RCC 7860 (cell line): ENCODE measurements around the gene RNASE7.
A peak's percentile ranks its signal among the peaks of the same experiment; 100 is the strongest.

Source experiments
- DNase-seq: peaks from one replicate; pipeline ENCODE4 v3.0.0-alpha.2; 2015; ENCODE audit warnings: low spot score
- FAIRE-seq: peaks from 2 replicates; lab custom pipeline; 2012; peaks lifted over from hg19 to GRCh38; lab: Jason Lieb, UNC

RNASE7 gene

DNA sequence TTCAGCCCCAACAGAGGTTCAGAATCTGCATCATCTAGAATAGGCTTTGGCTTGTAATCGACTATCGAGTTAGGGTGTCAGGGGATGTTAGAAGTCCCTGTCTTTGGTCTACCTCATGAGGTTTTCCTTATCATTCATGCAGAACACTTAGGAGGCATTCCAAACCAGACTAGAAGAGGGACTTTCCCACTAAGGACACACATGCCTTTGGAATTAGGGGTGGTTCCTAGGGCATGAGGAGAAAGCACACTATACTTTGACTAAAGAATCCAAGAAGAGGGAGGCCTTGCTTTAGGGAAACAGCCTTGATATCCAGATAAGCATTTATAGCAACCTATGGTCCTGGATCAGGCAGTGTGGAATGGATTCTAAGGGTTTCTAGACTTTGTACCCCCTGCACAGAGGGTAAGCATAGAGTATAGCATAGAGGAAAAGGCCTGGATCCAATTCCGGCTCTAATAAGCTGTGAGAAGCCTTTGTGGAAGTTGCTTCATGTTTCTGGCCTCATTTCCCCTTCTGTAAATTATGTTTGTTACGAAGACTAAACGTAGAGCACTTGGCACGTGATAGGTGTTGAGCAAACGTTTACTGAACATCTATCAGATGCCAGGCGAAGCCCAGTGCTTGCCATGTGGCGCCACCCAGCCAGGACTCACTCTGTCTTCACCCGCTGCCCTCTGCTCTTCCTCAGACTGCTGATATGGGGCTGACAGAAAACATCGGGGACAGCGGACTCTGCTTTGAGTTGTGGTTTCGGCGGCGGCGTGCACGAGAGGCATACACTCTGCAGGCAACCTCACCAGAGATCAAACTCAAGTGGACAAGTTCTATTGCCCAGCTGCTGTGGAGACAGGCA lies 43.1 kb downstream of the RNASE7 start:
- DNase-seq, result peak; percentile 81
- peak; percentile 81 for FAIRE-seq

DNA sequence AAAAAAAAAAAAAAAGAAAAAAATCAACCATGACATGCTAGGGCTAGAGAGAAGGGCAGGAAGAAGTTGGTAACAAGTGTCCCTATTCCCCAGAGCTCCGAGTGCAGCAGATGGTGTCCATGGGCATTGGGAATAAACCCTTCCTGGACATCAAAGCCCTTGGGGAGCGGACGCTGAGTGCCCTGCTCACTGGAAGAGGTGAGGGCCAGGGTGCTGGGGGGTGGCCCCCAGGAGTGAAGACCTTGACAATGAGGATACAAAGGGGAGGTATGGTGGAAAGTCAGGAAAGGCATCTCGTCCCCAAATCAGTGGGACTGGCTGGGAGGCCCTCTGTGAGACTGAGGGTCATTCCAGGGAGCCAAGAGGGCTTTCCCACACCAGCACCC lies 44.7 kb downstream of the RNASE7 start:
- FAIRE-seq (no peak), DNase-seq (no peak)

DNA sequence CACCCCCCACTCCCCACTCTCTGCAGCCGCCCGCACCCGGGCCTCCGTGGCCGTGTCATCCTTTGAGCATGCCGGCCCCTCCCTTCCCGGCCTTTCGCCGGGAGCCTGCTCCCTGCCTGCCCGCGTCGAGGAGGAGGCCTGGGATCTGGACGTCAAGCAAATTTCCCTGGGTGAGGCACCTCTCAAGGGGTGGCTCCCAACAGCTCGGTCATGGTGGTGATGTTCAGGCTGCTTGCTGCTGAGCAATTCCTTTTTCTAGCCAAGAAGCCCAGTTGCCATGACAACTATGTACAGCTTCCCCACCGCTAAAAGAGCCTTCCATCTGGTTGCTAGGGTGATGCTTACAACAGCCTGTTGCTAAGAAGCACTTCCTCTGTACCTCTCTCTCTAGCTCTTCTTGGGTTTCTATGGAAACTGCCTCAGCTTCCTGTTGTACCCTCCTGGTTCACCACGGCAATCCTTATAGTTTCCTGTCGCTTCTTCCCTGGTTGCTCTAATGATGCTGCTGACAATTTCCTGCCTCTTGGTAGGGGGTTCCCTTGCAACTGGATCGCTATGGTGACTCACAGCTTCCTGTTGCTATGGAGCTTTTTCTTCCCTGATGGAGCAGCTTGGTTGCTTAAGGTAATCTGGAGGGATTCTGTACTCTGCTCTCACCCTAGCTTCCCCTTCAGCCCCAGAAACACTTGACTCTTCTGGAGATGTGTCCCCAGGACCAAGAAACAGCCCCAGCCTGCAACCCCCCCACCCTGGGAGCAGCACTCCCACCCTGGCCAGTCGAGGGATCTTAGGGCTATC lies 45.3 kb downstream of the RNASE7 start:
- DNase-seq (peak; percentile 92), FAIRE-seq (no peak)

DNA sequence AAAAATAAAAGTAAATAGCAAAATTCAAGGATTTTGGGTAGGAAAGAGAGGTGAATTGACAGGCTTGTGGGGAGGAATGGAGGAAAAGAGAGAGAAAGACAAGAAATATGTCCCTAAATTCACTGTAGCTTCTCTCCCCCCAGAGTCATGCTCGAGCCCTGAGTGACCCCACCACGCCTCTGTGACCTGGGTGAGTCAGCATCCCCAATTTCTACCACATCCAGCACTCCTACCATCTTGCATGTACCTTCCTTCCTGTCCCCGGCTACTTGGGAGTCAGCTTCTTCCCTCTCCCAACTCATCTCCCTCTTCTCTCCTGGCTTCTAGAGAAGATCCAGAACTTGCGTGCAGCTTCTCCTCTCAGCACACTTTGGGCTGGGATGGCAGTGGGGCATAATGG lies 46.5 kb downstream of the RNASE7 start:
- DNase-seq, result no peak
- FAIRE-seq, result no peak

DNA sequence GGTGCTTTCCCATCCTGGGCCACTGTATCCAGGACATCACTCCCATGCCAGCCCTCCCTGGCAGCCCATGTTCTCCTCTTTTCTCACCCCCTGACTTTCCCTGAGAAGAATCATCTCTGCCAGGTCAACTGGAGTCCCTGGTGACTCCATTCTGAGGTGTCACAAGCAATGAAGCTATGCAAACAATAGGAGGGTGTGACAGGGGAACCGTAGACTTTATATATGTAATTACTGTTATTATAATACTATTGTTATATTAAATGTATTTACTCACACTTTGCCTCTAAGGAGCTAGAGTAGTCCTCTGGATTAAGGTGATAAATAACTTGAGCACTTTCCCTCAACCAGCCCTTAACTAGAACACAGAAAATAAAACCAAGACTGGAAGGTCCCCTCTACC lies 47.1 kb downstream of the RNASE7 start:
- FAIRE-seq, result no peak
- no peak for DNase-seq

DNA sequence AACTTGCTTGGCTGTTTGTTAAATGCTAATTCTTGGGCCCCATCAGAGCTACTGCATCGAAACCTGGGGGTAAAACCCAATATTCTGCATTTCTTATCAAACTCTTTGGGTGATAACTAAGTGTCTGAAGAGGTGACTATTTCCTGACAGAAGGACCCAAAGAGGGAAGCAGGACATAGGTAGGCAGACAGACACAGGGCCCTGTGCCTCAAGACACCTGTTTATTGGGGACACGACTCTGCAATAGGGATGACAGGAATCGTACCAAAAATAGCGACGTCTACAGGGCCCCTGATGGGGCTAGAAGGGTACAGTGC lies 47.7 kb downstream of the RNASE7 start:
- no peak for FAIRE-seq
- no peak for DNase-seq

DNA sequence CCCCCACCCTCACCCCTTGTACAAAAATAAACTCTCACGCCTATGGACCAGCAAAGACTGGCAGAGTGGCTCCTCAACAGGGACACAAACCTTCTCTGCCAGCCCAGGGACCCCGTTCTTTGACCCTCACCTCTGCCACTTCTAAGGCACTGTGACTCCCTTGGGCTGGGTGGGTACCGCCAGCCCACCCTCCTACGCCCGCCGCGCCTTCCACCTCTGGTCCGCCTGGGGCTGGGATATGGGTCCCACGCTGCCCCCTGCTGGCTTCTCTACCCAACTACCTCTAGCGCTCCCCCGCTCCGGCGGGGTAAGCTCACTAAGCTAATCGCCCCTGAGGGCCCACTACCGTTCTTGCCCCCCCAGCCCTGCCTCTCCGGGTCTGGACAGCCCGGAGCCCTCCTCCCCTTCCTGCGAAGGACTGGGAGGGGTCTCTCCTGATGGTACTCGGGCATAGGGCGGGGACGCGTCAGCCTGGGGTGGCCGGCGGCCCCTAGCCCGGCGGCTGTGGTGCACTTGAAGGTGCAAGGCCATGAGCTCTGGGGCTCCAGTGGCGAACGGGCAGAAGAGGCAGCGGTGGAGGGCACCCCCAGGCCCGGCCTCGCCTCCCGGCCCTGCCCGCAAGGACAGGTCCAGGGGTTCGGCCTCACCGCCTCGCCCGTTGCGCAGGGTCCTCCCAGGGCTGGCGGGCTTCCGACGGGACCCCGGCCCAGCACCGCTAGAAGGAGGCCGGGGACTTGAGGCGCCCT lies 48.2 kb downstream of the RNASE7 start:
- DNase-seq (no peak), FAIRE-seq (no peak)

DNA sequence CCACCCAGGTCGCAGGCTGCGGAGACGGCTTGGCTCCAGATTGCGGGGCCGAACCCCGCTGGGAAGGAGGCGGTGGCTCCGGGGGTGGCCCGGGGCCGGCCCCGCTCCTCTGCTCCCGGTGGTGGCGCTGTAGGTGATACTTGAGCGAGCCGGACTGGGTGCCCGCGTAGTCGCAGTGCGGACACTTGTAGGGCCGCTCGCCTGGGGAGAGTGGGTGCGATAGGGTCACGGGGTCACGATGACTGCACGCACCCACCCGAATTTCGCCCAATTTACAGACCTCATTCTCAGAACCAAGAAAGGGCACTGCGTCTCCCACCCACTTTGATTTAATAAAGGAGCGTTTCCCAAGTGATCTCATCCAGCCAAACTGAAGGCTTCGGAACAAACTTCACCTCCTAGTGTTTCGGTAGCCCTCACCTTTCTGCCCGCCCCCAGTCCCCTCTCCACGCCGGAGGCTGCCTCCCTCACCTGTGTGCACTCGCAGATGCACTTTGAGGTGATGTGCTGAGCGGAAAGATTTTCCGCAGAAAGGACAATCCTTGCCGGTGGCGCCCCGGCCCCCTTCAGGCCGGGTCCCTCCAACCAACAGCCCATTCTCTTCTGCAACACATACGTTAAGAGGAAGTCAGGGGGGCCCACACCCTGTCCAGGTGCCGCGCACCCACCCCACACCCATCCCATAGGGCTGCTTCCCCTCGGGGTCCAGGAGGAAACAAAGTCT lies 48.9 kb downstream of the RNASE7 start:
- FAIRE-seq (no peak), DNase-seq (no peak)

DNA sequence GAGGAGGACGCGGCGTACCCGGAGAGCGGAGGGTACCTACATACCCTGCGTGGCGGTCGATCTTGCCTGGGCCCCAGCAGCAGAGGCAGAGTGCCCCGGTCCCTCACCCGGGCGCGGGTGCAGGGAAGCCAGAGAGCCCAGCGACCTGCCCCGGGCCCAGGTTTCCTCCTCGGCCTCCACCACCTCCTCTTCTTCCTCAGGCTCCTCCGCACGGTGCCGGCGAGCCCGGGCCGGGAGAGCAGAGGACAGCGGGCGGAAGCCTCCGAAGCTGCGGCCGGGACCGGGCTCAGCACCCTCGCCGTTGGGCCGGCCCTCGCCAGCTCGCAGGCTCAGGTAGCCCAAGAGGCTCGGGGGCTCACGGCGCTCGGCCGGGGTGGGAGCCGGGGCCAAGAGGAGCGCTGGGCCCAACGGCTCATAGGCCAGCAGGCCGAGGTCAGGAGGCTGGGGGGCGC lies 49.7 kb downstream of the RNASE7 start:
- FAIRE-seq (no peak), DNase-seq (no peak)

DNA sequence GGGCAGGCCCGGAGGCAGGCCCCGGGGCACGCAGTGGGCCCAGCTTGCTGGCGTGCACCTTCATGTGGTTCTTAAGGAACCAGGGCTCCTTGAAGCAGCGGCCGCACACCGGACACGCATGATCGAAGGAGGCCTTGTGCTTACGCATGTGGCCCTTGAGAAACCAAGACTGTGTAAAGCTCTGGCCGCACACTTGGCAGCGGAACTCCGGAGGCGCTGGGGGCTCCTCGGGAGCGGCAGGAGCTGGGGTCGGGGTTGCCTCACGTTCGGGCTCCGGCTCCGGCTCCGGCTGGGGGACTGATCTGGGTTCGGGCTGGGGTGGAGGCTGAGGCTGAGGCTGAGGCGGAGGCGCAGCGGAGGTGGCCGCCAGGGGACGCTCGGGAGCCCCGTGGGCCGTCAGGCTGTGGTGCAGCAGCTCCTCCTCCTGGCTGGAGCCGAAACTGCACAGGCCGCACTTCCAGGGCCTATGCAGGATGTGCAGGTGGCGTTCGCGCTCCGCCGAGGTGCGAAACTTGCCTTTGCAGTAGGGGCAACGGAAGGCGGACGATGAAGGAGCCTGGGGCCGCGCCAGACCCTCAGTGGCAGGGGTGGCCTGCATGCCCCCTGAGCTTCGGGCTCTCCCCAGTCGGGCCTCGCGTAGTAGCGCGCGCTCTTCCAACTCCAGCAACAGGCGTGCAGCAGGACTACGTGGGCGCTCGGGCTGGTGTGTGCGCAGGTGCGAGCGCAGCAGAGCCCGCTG lies 50.3 kb downstream of the RNASE7 start:
- DNase-seq, result peak; percentile 20
- no peak for FAIRE-seq

DNA sequence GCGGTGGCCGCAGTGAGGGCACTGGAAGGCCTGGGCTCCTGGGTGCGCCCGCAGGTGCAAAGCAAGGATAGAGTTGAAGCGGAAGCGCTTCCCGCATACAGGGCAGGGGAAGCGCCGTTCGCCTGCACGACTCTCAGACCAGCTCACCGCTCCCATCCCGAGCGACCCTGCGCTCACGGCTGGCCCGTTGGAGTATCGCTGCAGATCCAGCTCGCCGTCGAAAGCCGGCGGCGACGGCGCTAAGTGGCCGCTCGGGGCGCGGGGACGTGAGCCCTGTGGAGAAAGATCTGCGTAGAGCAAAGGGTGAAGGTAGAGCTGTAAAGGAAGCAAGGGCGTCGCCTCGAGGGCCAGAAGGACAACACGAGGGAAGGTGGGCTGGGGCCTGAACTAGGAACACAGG lies 50.9 kb downstream of the RNASE7 start:
- DNase-seq, result no peak
- FAIRE-seq, result no peak
